ENCODE results near the gene R3HCC1L.

The R3HCC1L gene

GRCh38 chr10:98231417-98231816 is 97.0 kb downstream of the R3HCC1L start:
- no peak for TF ChIP-seq JUND (IDR thresholded peaks at IDR 0.05; ENCODE audit: low read depth)
- no peak for DNase-seq (ENCODE audit: low read depth in 1 of 2, low spot score in 1 of 2)
- in situ Hi-C loops (cut with HindIII; ENCODE audit: low pct_unique_long_range_greater_than_20kb, low sequenced_read_pairs), result no loop called here

GRCh38 chr10:98235846-98236245 is 101.4 kb downstream of the R3HCC1L start:
- no peak for TF ChIP-seq JUND (IDR thresholded peaks at IDR 0.05; ENCODE audit: low read depth)
- in situ Hi-C loops (cut with HindIII; ENCODE audit: low pct_unique_long_range_greater_than_20kb, low sequenced_read_pairs), result no loop called here
- no peak for DNase-seq (ENCODE audit: low read depth in 1 of 2, low spot score in 1 of 2)

- TF ChIP-seq JUND (IDR thresholded peaks at IDR 0.05; ENCODE audit: low read depth), result no peak
- in situ Hi-C loops (cut with HindIII; ENCODE audit: low pct_unique_long_range_greater_than_20kb, low sequenced_read_pairs), result no loop called here
- no peak for DNase-seq (ENCODE audit: low read depth in 1 of 2, low spot score in 1 of 2)
Measured at GRCh38 chr10:98236862-98237261, 102.4 kb downstream of the R3HCC1L start.

- no peak for TF ChIP-seq JUND (IDR thresholded peaks at IDR 0.05; ENCODE audit: low read depth)
- no peak for DNase-seq (ENCODE audit: low read depth in 1 of 2, low spot score in 1 of 2)
- in situ Hi-C loops (cut with HindIII; ENCODE audit: low pct_unique_long_range_greater_than_20kb, low sequenced_read_pairs), result no loop called here
Measured at GRCh38 chr10:98238391-98238790, 103.9 kb downstream of the R3HCC1L start.

GRCh38 chr10:98240524-98240923 is 106.1 kb downstream of the R3HCC1L start:
- in situ Hi-C loops (cut with HindIII; ENCODE audit: low pct_unique_long_range_greater_than_20kb, low sequenced_read_pairs), result no loop called here
- DNase-seq (ENCODE audit: low read depth in 1 of 2, low spot score in 1 of 2), result no peak
- no peak for TF ChIP-seq JUND (IDR thresholded peaks at IDR 0.05; ENCODE audit: low read depth)

GRCh38 chr10:98242823-98243222 is 108.4 kb downstream of the R3HCC1L start:
- DNase-seq (ENCODE audit: low read depth in 1 of 2, low spot score in 1 of 2), result peak; percentile 39
- no peak for TF ChIP-seq JUND (IDR thresholded peaks at IDR 0.05; ENCODE audit: low read depth)
- in situ Hi-C loops (cut with HindIII; ENCODE audit: low pct_unique_long_range_greater_than_20kb, low sequenced_read_pairs), result no loop called here

- DNase-seq (ENCODE audit: low read depth in 1 of 2, low spot score in 1 of 2), result no peak
- TF ChIP-seq JUND (IDR thresholded peaks at IDR 0.05; ENCODE audit: low read depth), result no peak
- in situ Hi-C loops (cut with HindIII; ENCODE audit: low pct_unique_long_range_greater_than_20kb, low sequenced_read_pairs), result no loop called here
Measured at GRCh38 chr10:98244141-98244540, 109.7 kb downstream of the R3HCC1L start.

GRCh38 chr10:98244586-98244985 is 110.1 kb downstream of the R3HCC1L start:
- no peak for DNase-seq (ENCODE audit: low read depth in 1 of 2, low spot score in 1 of 2)
- in situ Hi-C loops (cut with HindIII; ENCODE audit: low pct_unique_long_range_greater_than_20kb, low sequenced_read_pairs), result no loop called here

GRCh38 chr10:98246911-98247805 is 112.7 kb downstream of the R3HCC1L start:
- in situ Hi-C loops (cut with HindIII; ENCODE audit: low pct_unique_long_range_greater_than_20kb, low sequenced_read_pairs), result no loop called here
- DNase-seq (ENCODE audit: low read depth in 1 of 2, low spot score in 1 of 2), result no peak
- no peak for TF ChIP-seq JUND (IDR thresholded peaks at IDR 0.05; ENCODE audit: low read depth)

More at GRCh38 chr10:98244586-98244985, 110.1 kb downstream of the R3HCC1L start:
- TF ChIP-seq JUND (IDR thresholded peaks at IDR 0.05; ENCODE audit: low read depth), result no peak

- DNase-seq (ENCODE audit: low read depth in 1 of 2, low spot score in 1 of 2), result no peak
- in situ Hi-C loops (cut with HindIII; ENCODE audit: low pct_unique_long_range_greater_than_20kb, low sequenced_read_pairs), result no loop called here
- no peak for TF ChIP-seq JUND (IDR thresholded peaks at IDR 0.05; ENCODE audit: low read depth)
Measured at GRCh38 chr10:98248018-98248417, 113.6 kb downstream of the R3HCC1L start.

GRCh38 chr10:98249134-98249533 is 114.7 kb downstream of the R3HCC1L start:
- DNase-seq (ENCODE audit: low read depth in 1 of 2, low spot score in 1 of 2), result no peak
- TF ChIP-seq JUND (IDR thresholded peaks at IDR 0.05; ENCODE audit: low read depth), result no peak
- in situ Hi-C loops (cut with HindIII; ENCODE audit: low pct_unique_long_range_greater_than_20kb, low sequenced_read_pairs), result no loop called here

- DNase-seq (ENCODE audit: low read depth in 1 of 2, low spot score in 1 of 2), result no peak
- in situ Hi-C loops (cut with HindIII; ENCODE audit: low pct_unique_long_range_greater_than_20kb, low sequenced_read_pairs), result no loop called here
- no peak for TF ChIP-seq JUND (IDR thresholded peaks at IDR 0.05; ENCODE audit: low read depth)
Measured at GRCh38 chr10:98251399-98251798, 116.9 kb downstream of the R3HCC1L start.

- no peak for DNase-seq (ENCODE audit: low read depth in 1 of 2, low spot score in 1 of 2)
- in situ Hi-C loops (cut with HindIII; ENCODE audit: low pct_unique_long_range_greater_than_20kb, low sequenced_read_pairs), result no loop called here
- no peak for TF ChIP-seq JUND (IDR thresholded peaks at IDR 0.05; ENCODE audit: low read depth)
Measured at GRCh38 chr10:98252464-98252863, 118.0 kb downstream of the R3HCC1L start.

Measured in T47D (cell line).